Activated T-cell treated with anti-CD3 and anti-CD28 coated beads for 24 hours (primary cell): ENCODE measurements around the gene RNH1.

ENCODE experiments used
- DNase-seq: peaks from one replicate; pipeline ENCODE4 v3.0.0-alpha.2; 2020; ENCODE audit warnings: low read depth

Gene RNH1

DNA sequence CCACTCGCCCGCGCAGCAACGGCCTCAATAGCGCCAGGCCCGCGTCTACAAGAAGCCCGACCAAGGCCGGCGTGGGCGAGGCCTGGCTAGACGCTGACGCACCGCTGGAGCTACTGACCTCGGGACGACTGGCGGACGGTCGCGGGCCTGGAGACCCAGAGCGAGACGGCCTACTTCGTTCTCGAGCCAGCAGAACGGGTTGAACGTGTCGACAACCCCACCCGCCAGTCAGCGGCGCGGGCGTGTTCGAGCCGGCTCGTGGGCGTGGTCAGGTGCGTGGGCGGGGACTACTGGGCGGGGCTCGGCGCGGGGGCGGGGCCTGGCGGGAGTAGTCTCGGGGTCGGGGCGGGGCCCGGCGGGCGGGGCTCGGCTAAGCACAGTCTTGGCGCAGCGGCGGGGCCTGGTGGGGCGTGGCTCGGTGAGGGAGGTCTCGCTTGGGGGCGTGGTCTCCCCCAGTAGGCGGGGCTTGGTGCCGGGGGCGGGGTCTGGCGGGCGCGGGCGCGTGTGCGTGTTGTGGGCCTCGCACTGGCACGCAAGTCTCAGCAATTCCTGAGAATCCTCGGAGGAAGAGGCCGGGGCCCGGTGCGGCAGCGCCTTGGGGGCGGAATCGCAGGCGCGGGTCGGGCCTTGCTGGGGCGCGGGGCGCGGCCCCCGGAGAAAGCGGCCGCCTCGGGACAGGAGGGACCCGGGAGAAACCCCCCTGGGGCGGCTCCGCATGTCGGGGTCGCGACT lies at the start of gene RNH1:
Gene RNH1, minus strand, starts transcription at position 248 of the 732 bp plus-strand sequence. CDS start 5,080 bp downstream, outside the sequence.
- peak; percentile 99 for DNase-seq

DNA sequence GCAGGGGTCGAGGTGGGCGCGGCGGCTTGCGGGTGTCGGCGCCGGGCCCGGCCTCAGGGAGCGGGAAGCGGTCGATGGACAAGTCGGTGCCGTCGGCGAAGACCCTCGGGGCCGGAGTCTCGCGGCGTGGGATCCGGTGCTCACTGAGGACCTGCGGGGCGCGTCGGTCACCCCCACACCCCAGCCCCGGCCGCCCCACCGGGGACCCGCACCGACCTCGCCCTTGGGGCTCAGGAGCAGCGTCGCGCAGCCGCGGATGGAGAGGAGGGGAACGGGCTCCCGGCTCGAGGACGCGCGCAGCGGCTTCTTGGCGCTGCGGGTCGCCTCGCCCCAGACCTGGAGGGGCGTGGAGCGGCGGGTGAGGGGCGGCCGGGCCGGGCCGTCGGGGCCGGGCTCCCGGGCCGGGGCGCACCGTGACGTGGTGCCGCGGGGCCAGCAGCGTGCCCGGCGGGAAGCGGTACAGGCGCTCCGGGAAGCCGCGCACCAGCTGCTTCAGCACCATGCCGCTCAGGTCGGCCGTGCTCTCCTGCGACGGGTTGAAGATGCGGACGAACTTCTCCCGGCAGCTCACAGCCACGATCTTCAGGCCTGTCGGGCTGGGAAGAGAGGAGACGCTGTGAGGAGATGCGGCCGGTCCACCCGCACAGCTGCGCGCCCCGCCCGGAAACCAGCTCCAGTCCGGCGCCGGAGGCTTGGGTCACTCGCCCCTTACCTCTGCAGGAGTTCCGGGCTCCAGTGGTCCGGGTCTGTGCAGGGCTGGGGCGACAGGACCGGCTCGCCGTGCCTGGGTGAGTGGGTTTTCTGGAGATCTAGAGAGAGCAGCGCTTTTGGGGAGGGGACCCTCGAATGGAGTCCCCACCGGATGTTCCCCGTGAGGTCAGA lies 49.0 kb upstream of the RNH1 start:
- no peak for DNase-seq

DNA sequence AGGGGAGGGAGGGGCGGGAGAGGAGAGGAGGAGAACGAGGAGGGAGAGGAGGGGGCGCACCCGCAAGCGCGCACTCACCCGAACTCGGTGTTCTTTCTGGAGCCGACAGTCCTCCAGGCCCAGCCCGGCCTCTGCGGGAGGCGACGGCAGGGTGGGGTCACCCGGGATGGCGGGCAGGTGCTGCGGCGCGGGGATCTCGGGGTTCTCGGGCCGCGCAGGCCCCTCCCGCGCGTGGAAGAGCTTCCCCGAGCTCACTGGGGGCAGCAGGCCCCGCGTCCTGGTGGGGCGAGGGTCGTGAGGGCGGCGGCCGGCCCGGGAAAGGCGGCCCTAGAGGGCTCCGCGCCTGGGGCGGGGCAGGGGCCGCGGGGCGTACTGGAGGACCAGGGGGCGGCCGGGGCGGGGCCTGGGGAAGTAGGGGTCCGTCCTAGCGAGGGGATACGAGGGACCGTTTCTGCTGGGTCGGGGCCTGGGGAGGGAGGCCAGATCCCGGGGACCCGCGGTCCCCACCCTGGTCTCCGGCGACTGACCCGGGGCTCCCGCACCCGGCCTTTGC lies 48.3 kb upstream of the RNH1 start:
- no peak for DNase-seq

DNA sequence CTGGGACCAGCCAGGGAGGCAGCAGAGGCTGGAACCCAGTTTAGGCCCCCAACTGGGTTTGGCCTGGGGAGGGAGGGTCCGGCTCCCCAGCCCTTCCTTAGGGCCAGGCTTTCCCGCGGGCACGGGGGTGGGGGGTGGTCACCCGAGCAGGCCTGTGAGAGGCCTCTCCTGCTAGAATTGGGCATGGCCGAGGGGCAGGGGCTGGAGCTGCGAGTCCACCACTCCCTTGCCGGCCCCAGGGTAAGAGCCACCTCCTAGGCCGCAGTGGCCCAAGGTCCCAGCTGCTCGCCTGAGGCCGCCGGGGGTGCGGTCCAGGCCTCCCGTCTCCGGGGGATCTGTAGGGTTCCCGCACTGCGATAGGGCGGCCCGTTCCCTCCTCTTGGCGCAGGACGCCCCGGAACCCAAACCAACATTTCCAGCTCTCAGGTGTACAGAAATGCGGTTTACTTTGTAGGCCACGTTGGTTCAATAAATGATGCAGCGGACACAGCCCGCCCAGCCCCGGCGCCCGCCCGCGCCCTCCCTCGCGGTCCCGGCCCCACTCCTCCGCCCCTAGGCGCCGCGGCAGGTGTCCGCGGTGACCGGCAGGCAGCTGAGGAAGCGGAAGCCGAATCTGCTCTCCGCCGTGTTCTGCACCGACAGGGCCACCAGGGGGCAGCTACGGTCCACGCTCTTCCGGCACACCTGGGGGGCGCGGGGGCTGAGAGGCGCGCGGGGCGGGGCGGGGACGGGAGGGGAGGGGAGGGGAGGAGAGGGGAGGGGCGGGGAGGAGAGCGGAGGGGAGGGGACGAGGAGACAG lies 47.6 kb upstream of the RNH1 start:
- peak; percentile 52 for DNase-seq

DNA sequence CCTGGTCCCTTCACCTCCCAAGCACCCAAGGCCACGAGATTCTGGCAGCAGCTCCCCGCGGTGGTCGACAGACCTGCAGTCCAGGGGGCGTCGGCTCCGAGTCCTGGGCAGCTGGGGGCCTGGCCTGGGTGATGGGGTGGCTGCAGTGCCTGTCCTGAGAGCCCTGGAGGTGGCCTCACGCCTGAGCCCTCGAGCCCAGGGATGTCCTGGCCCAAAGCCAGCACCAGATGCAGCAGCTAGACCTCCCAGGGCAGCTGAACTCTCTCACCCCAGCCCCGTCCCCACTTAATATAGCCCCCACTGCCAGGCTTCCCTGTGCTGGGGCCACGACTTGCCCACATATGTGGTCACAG lies 46.9 kb upstream of the RNH1 start:
- DNase-seq, result no peak

DNA sequence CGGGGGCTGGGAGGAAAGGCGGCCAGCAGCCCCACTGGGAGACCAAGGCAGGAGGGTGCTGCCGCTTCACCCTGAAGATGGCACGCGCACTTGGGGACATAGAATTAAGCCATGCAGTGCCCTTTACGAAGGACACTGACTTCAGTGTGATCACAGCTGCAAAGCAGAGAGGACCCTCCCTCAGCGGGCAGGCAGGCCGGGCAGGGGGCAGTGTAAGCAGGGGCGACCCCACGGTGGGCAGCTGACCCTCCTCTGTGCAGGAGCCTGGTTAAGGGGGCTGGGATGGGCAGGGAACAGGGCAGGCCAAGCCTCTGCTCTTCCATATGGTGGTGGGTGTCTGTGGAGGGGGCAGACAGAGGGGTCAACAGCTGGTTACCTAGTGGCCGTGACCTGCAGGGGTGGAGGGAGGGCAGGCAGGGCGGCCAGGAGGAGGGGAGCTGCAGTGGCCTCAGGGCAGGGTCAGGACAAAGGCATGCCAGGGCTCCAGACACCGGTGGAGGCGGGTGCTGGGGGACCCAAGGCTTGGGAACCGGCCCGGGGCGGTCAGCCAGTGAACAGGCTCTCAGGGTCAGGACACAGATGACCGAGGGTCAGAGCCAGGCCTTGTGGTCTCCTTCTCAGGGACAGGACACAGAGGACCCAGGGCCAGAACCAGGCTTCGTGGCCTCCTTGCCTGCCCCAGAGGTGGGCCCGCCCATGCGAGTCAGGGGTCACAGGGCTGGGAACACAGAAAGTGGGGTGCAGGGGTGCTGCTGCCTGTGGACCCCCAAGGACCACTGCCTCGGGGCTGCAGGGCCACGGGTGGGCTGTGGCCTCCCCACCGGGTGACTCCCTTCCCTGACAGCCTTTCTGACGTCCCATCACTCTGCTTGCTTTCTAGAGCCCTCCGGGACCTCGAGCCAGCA lies 46.3 kb upstream of the RNH1 start:
- no peak for DNase-seq

DNA sequence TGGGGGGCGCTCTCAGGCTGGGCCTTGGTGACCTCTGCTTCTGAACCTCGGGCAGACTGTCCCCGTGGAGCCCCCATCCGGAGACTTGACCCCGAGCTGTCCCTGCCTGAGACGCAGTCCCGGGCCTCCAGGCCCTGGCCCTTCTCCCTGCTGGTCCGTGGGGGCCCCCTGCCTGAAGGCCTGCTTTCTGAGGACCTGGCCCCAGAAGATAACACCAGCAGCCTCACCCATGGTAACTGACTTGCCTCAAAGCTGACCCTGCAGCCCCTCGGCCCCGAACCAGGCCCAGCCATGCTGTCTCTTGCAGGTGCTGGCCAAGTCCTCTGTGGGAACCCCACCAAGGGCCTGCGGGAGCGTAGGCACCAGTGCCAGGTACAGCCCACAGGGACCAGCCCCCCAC lies 44.6 kb upstream of the RNH1 start:
- no peak for DNase-seq

DNA sequence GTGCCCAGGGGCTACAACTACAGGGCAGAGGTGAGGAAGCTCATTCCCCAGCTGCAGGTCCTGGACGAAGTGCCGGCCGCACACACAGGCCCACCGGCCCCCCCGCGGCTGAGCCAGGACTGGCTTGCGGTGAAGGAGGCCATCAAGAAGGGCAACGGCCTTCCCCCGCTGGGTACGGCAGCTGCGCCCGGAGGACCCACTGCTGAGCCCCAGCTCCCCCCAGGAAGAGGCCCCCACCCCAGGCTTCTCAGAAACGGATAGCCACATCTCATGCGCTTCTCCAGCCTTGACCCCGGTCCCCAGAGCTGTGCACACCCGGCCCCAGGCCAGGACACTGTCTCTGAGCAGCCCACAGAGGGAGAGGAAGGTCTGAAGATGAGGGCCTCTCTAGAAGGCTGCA lies 44.1 kb upstream of the RNH1 start:
- no peak for DNase-seq

DNA sequence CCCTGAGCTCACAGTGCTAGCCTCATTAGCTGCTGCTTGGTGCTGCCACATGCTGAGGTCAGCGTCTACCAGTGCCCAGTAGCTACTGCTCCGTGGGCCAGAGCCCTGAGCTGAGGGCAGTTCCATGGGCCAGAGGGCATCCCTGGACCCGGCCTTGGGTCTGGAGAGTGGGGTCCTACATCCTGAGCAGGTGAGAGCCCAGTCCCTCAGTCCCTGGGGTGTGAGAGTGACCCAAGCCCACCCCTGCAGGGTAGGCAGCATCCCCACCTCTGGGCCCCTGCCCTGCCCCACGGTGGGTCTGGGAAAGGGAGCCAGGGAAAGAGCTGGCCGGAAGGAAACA lies 43.7 kb upstream of the RNH1 start:
- DNase-seq, result no peak

DNA sequence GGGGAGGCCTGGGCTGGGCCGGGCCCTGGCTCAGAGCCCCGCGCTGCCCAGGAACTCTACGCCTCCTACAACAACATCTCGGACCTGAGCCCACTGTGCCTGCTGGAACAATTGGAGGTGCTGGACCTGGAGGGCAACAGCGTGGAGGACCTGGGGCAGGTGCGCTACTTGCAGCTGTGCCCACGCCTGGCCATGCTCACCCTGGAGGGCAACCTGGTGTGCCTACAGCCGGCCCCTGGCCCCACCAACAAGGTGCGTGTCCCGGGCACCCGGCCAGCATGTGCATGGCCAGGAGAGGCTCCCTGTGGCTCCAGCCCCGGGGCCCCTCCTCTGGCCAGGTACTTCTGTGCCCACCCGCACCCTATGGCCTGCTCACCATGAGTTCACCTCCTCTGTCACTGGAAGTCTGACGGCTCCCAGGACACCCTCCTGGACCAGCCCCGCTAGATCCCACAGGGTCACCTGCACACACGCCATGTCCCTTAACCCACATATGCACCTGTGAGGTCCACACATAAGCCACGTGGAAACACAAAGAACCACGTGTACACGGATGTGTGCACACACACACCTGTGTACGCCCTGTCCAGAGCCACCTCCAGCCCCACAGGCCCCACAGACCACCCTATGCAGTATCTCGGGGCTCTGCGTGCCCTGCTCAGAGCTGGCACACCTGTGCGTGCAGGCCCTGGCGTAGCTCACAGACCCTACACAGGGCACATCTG lies 43.1 kb upstream of the RNH1 start:
- no peak for DNase-seq

DNA sequence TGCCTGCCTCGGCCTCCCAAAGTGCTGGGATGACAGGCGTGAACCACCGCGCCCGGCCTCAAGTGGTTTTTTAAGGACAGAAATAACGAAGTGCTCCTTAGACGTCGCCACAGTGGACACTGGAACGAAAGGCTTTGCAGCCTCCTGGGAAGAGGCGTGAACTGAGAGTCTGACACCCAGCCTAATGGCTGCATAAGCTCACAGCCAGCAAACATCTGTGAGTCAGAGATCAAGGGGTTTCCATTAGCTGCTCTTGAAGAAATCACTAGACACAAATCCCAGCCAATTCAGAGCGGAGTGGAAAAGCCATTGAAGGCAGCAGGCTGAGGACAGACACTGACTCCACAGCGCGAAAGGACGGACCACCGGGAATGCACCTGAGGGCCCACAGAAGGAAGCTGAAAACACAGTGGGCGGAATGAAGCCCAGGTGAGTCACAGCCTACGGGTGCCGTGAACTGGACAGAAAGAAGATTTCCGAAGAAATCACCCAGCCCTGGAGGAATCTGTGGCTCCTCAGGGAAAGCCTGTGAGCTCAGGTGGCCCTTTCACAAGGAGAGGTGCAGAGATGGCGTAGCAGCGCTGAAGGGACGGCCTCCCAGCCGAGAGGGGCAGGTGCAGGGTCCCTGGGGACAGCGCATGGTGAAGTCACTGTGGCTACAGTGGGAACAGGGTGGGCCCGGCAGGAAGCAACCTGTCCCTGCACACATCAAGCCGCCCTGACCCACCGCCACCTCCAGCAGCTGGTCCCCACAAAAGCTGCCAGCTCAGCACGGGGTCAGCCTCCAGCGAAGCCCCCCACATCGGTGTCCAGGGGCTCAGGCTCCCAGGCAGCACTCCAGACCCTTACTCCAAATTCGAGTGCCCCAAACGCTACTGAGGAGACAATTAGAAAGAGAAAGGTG lies 41.9 kb upstream of the RNH1 start:
- DNase-seq, result no peak

DNA sequence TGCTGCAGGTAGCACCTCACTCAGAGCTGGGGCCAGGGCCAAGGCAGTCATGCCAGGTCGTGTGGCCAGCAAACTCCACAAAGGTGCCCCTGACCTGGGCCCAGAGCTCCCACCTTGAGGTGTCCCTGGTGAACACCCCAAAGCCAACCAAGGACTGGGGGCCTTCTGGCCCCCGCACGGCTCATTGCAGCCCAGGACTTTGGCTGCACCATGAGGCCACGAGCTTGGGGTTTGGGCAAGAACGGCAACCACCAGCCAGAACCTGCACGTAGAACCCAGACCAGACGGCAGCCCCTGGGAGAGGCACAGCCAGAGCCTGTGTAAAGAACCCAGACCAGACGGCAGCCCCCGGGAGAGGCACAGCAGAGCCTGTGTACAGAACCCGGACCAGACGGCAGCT lies 38.1 kb upstream of the RNH1 start:
- no peak for DNase-seq

DNA sequence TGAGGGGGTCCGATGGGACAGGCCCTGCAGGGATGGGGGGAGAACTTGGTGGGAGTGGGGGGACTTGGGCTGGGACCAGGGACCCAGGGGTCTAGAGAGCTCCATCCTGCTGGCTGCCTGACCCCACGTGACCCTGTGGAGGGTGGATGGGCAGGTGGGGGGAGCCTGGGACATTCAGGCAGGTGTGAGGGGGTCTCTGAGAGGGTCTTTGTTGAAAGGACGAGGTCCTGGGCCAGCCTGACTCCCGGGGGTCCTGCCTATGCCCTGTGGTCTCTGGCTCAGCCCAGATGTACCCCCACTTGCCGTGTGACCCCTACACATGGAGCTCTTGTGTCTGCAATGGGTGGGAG lies 37.8 kb upstream of the RNH1 start:
- DNase-seq, result no peak

DNA sequence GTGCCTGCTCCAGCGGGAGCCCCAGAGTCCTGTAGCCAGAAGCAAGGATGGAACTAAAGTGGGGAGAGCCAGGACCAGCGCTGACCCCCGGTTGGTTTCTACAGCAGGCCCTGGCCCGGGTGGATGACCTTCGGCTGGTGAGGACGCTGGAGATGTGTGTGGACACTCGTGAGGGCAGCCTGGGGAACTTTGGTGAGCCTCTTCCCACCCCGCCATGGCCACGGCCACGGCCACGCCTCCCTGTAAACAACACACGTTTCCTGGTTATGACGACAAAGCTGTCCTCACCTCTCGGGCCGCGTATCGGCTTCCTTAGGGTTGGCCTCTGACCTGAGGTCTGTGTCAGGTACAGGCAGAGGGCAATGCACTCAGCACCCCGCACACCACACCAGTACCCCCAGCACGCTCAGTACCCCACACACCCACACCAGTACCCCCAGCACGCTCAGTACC lies 34.4 kb upstream of the RNH1 start:
- no peak for DNase-seq

DNA sequence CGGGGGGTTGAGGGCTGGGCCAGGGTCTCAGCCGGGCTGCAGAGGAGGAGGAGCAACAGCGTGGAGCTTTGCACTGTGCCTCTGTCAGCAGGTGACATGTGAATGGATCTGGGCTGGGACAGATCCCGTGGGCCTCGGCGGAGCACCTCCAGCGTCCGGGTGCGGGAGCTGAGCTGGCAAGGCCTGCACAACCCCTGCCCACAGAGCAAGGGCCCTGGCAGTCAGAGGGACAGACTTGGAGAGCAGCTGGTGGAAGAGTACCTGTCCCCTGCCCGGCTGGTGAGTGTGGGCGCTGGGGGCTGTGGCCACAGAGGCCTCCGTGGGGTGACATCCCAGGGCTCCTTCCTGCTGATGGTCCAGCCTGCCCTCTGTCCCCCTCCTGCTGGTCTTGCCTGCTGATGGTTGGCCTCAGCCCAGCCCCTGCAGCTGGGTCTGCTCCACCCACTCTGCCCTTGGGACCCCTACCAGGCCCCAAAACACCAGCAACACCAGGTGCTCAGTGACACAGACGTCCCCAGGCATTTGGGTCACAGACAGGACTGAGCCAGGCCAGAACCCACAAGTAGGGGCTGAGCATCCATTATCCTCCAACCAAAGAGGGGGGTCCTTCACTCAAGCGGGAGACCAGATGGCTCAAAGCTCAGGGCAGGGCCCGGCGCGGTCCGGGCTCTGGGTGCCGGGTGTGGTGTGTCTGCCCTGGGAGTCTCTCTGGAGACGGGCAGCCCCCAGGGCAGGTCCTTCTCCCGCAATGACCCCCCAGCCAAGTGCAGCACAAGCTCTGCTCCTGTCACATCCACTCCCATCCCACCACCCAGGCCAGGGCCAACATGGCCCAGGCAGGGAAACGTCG lies 33.8 kb upstream of the RNH1 start:
- no peak for DNase-seq

DNA sequence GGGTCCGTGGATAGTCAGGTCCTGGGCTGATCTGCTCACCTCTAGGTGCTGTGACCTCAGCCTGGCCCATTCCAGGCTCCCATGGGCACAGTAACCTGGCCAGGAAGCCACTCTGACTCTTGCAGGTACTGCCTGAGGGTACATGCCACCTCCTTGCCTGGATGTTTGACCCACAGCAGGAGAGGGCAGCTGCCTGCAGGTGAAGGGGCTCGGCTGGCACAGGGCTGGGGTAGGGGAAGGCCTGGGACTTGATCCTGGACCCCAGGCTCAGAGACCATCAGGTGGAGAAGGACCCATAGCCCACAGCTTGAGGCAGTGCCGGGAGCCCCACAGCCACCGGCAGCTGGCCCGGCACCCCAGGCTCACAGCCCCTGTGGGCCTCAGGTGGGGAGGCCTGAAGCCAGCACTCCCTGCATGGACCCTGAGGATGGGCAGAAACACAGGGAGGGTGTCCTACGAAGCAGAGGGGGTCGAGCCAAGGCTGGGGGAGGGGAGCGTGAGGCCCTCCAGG lies 33.0 kb upstream of the RNH1 start:
- DNase-seq, result no peak

DNA sequence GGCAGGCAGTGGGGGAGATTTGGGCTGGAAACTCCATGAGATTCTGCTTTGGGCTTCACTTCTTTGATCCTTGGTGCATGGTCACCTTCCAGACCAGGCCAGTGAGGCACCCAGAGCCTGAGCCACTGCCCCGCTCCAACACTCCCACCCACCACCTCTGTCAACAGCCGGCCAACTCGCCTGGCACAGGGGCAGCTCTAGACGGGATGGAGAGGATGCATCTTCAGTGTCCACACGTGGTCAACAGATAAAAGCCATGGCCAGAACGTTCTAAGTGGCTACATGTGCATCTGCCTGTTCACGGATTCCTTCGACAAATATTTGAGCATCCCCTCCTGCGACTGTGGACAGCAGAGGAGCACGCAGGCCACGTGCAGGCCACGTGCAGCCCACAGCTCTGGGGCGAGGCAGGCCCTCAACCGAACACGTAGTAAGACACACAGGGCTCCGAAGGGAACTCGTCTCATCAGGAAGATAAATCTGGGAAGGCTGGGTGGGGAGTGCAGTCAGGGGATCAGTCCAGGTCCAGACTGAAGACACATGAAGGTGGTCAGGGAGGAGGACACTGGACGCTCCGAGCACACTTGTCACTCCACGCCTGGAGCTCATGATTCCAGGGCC lies 31.5 kb upstream of the RNH1 start:
- no peak for DNase-seq
